GM21619 (cell line): ENCODE measurements around the gene MAP2K5.

ENCODE experiments used
- ATAC-seq: cut with Tn5 transposase; IDR thresholded peaks from one replicate; pipeline ENCODE4 v1.9.1; 2021; ENCODE audit not compliant: unreplicated experiment

MAP2K5 gene

GRCh38 chr15:67801926-67802914 lies 259.7 kb downstream of the MAP2K5 start:
- ATAC-seq = no peak

GRCh38 chr15:67803299-67803698 lies 260.8 kb downstream of the MAP2K5 start:
- ATAC-seq = no peak

GRCh38 chr15:67803996-67804843 lies 261.7 kb downstream of the MAP2K5 start:
- no peak for ATAC-seq

- ATAC-seq = no peak
Measured at GRCh38 chr15:67805008-67805665, 262.6 kb downstream of the MAP2K5 start.

DNA sequence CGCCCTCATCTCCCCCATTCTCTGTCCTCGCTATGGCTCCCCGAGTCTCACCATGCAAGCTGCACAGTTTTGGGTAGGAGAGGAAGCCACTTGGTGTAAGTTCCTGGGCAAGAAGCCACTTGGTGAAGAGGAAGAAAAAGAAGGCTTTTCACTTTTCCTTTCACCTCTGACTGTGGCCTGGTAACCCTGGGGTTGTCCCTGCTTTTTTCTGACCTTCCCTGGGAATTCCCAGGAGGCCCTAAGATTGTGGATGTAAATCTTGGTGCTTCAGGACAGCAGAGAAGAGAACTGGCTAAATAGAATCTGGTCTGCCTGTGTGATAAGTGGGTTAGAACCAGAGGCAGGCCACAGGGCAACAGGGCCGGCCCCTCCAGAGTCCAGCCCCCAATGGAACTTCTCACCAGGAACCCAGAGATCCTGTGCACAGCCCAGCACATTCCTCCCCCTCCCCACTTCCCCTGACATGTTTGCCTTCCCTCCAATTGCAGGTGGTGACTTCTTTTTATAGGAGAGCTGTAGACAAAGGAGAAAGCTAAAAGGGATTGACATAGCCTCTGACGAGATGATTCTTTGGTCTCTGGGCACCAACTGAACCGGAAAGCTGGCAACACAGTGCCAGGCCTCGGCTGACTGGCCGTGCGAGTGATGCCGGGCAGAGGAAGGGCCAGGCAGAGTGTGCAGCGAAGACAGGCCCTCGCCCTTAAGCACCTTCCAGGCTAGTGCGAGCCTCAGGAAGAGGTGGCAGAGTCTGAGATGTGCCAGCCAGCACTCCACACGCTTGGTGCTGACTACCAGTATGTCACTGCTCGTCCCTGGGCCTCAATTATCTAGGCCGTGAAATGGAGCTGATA lies 263.4 kb downstream of the MAP2K5 start:
- no peak for ATAC-seq

GRCh38 chr15:67806536-67806935 lies 264.0 kb downstream of the MAP2K5 start:
- ATAC-seq = no peak

DNA sequence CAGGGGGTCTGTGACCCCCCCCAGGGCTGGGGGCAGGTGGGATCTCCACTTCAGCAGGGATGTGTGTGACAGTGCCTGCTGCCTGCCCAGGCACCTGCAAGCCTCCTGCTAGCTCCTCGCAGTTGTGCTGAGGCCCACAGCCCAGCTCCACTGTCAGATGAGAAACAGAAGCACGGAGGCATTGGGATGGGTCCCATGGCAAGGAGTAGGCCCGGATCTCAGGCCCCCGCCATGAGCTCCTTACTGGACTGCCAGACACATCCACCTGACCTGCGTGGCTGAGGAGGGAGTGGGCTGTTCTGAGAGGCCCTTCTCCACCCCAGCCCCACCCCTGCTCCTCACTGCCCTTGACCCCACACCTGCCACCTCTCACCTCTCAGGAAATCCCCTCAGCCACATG lies 264.6 kb downstream of the MAP2K5 start:
- no peak for ATAC-seq

GRCh38 chr15:67807836-67808235 lies 265.3 kb downstream of the MAP2K5 start:
- ATAC-seq = no peak

GRCh38 chr15:67808821-67809220 lies 266.3 kb downstream of the MAP2K5 start:
- ATAC-seq = no peak

DNA sequence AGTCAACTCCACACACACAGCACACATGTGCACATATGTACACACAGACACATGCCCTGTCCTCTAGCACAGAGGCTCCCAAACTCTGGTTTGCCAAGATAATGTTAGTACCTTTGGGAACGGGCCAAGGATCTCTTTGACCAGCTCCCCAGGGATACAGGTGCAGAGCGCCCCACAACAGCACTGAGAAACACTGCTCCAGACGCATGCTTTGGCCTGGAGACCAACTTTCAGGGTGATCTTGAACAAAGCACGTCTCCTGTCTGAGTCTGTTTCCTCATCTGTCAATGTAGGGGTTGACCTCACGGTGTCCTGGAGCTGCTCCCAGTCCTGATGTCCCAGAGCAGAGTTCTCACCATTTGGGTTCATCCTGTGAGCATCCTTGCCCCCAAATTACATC lies 266.9 kb downstream of the MAP2K5 start:
- ATAC-seq = no peak

- no peak for ATAC-seq
Measured at GRCh38 chr15:67809866-67810265, 267.4 kb downstream of the MAP2K5 start.

GRCh38 chr15:67812241-67812644 lies 269.7 kb downstream of the MAP2K5 start:
- ATAC-seq = no peak

DNA sequence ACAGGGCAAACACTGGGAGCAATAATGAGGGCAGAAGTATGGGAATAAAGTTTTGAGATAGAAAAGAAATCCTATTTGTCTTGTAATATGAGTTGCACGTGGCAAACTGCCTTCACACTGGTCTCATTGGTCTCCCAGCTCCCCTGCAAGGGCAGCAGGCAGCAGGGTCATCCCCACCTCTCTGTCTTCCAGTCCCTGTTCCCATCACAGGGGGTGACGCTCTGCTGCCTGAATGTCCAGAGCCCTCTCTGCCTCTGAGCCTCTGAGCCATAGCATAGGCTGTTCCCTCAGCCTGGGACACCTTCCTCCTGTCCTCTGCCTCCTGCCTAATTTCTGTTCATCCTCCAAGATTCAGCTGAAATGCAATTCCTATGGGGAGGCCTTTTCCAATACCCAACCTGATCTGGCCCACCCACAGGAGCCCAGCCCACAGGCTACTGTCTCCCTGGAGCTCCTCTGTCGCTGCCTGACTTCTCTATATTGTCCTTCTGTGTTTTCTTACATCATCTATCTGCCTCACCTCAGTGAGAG lies 270.7 kb downstream of the MAP2K5 start:
- no peak for ATAC-seq

- no peak for ATAC-seq
Measured at GRCh38 chr15:67815036-67815592, 272.6 kb downstream of the MAP2K5 start.

GRCh38 chr15:67816668-67817067 lies 274.2 kb downstream of the MAP2K5 start:
- ATAC-seq = no peak

GRCh38 chr15:67818464-67818863 lies 276.0 kb downstream of the MAP2K5 start:
- ATAC-seq = no peak

- ATAC-seq = no peak
Measured at GRCh38 chr15:67819636-67820035, 277.1 kb downstream of the MAP2K5 start.

DNA sequence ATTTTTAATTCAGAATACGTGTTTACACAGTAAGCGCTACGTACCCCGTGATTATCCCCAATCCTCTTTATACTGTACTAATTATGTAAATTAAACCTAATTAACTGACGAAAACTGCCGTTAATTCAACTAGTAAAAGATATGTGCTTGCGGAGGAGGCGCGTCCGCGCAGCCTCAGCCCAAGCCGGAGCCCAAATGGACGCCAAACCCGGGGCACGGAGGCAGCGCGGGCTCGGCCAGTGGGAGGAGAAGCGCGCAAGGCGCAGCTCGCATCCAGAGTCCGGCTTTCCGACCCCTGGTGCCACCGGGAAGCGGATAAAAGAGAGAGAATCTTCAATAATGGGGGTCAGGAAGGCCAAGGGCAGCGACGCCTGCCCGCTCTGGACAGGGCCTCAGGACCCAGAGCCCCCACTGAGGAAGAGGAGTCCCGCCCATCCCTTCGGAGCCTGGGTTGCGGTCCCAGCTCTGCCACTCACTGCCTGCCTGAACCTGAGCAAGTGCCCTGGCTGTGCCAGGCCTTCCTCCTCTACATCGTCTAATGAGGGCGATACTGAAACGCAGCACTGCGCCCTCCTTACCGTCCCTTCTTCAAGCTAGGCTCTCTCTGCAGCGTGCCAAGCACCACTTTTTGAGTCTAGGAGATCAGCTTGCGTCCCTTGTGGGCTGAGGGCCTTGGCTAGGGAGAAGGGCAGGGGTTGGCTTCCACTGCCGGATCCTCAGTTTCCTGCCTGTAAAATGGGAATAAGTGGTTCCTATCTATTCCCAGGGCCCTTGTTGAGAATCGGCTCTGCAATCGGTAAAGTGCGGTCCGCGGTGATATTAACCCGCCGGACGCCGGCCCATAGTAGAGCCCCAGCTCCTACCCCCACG lies 277.9 kb downstream of the MAP2K5 start:
- ATAC-seq = no peak
